HCT116 (cell line): Measurements from ENCODE around the gene ADGRG1. TPM values are rescaled to one million over a fixed set of nuclear protein-coding genes. Genes with fewer than 3 reads are reported as not detected.

ENCODE experiments used
- ATAC-seq: fragments of 200-7000 bp; cut with Tn5 transposase; 2 replicates; pipeline ENCODE4 v1.9.1; 2020; ENCODE audit warnings: mild to moderate bottlenecking, moderate library complexity
- BruUV-seq: library from RNA; stranded (reverse); fragments of 400-500 nt; replicated peaks from 2 replicates; lab custom pipeline; 2021; lab: Mats Ljungman, UMichigan
- CTCF ChIA-PET: fragments of 300-600 bp; sonication (Branson Sonifier 250); formaldehyde crosslinking; loops from one replicate; lab custom pipeline; 2021; ENCODE audit warnings: antibody characterized with exemption; lab: Charles Lee
- POLR2A ChIA-PET: fragments of 300-600, 350-600 bp; sonication (Branson Sonifier 250); formaldehyde crosslinking; loops from one replicate; lab custom pipeline; 2021; ENCODE audit warnings: antibody characterized with exemption; lab: Charles Lee
- RAD21 ChIA-PET, 2 experiments: fragments of 300-600 bp; sonication (Branson Sonifier 250); formaldehyde crosslinking; loops; one replicate each; lab custom pipeline; 2023; ENCODE audit warnings: low total read pairs in 2 of 2; ENCODE audit not compliant: uncharacterized antibody in 2 of 2, unreplicated experiment in 2 of 2, low non-redundant PET in 1 of 2; lab: Charles Lee
- DNase-seq: peaks from one replicate; pipeline ENCODE4 v3.0.0-alpha.2; 2010; ENCODE audit warnings: low read depth, low spot score
- H2AFZ ChIP-seq: fragments of 200-600 bp; shearing (Covaris generic), sonication (generic); 2 replicates; pipeline ENCODE4 v1.6.1; 2017; ENCODE audit warnings: low read depth, mixed run types, mixed read lengths, antibody characterized with exemption, low read length; ENCODE audit not compliant: poor library complexity, severe bottlenecking
- H3K27ac ChIP-seq: 2 replicates; pipeline ENCODE4 v1.5.1; 2012; ENCODE audit warnings: low read depth, low read length
- H3K27me3 ChIP-seq: fragments of 200-600 bp; sonication (generic); 2 replicates; pipeline ENCODE4 v1.6.1; 2016; ENCODE audit warnings: mixed run types, low read length, mixed read lengths; ENCODE audit not compliant: insufficient read depth
- H3K36me3 ChIP-seq, 2 experiments: fragments of 200-500 bp in 1 of 2; fragments of 200-600 bp in 1 of 2; sonication (Bioruptor generic) in 1 of 2; sonication (generic) in 1 of 2; 2 replicates each; pipeline versions ENCODE4 v1.5.1 to v1.6.1; 2014 to 2016; ENCODE audit warnings: low read length in 2 of 2, inconsistent platforms in 1 of 2, mixed read lengths in 1 of 2, mixed run types in 1 of 2; ENCODE audit not compliant: insufficient read depth in 2 of 2, control insufficient read depth in 1 of 2
- H3K4me1 ChIP-seq, 2 experiments: fragments of 200-600 bp in 1 of 2; sonication (generic) in 1 of 2; 2 replicates each; pipeline versions ENCODE4 v1.5.1 to v1.6.1; 2012 to 2017; ENCODE audit warnings: low read length in 2 of 2, inconsistent platforms in 1 of 2, mild to moderate bottlenecking in 1 of 2, mixed read lengths in 1 of 2, mixed run types in 1 of 2, moderate library complexity in 1 of 2; ENCODE audit not compliant: insufficient read depth in 2 of 2, control insufficient read depth in 1 of 2
- H3K4me2 ChIP-seq: fragments of 200-600 bp; sonication (generic); 2 replicates; pipeline ENCODE4 v1.6.1; 2017; ENCODE audit warnings: mixed run types, low read length, mixed read lengths
- H3K4me3 ChIP-seq, 2 experiments: fragments of 200-600 bp in 1 of 2; sonication (generic) in 1 of 2; replicated peaks in 1 of 2; 2 replicates each; pipeline ENCODE4 v1.5.1; 2011 to 2016; ENCODE audit warnings: low read length in 2 of 2, control low read depth in 1 of 2, low read depth in 1 of 2, mild to moderate bottlenecking in 1 of 2, mixed read lengths in 1 of 2, mixed run types in 1 of 2
- H3K79me2 ChIP-seq: fragments of 200-600 bp; sonication (generic); 2 replicates; pipeline ENCODE4 v1.6.1; 2017; ENCODE audit warnings: mild to moderate bottlenecking, mixed run types, low read length, moderate library complexity, mixed read lengths; ENCODE audit not compliant: insufficient read depth
- H3K9ac ChIP-seq: fragments of 200-600 bp; sonication (generic); 2 replicates; pipeline ENCODE4 v1.6.1; 2016; ENCODE audit warnings: low read length, mixed read lengths
- H3K9me2 ChIP-seq: fragments of 200-600 bp; sonication (generic), shearing (Covaris generic); 2 replicates; pipeline ENCODE4 v1.6.1; 2017; ENCODE audit warnings: mixed run types, mild to moderate bottlenecking, moderate library complexity; ENCODE audit not compliant: insufficient read depth
- H3K9me3 ChIP-seq, 2 experiments: fragments of 200-500 bp in 1 of 2; fragments of 200-600 bp in 1 of 2; sonication (Bioruptor generic) in 1 of 2; sonication (generic) in 1 of 2; 2 replicates each; pipeline ENCODE4 v1.6.1; 2014 to 2017; ENCODE audit warnings: low read length in 2 of 2, mixed read lengths in 2 of 2, inconsistent platforms in 1 of 2, low read depth in 1 of 2, mild to moderate bottlenecking in 1 of 2, mixed run types in 1 of 2, moderate library complexity in 1 of 2; ENCODE audit not compliant: control insufficient read depth in 1 of 2, insufficient read depth in 1 of 2
- H4K20me1 ChIP-seq: fragments of 200-600 bp; sonication (generic), shearing (Covaris generic); 2 replicates; pipeline ENCODE4 v1.6.1; 2017; ENCODE audit warnings: mixed run types, mild to moderate bottlenecking, moderate library complexity; ENCODE audit not compliant: insufficient read depth
- CBX3 ChIP-seq: IDR thresholded peaks from 2 replicates; pipeline ENCODE4 v1.6.1; 2012; ENCODE audit warnings: low read depth
- CEBPB ChIP-seq: IDR thresholded peaks from 2 replicates; pipeline ENCODE4 v1.6.1; 2012; ENCODE audit warnings: low read depth
- EZH2 ChIP-seq: fragments of 200-600 bp; sonication (generic); IDR thresholded peaks from 2 replicates; pipeline ENCODE4 v1.6.1; 2017; ENCODE audit warnings: antibody characterized with exemption, mixed run types
- FOSL1 ChIP-seq: IDR thresholded peaks from 2 replicates; pipeline ENCODE4 v1.6.1; 2012; ENCODE audit warnings: low read depth
- JUND ChIP-seq: IDR thresholded peaks from 2 replicates; pipeline ENCODE4 v1.6.1; 2012
- POLR2AphosphoS5 ChIP-seq: IDR thresholded peaks from 2 replicates; pipeline ENCODE4 v1.6.1; 2011; ENCODE audit warnings: mild to moderate bottlenecking, low read depth, low read length, moderate library complexity
- RAD21 ChIP-seq: IDR thresholded peaks from 2 replicates; pipeline ENCODE4 v1.6.1; 2012; ENCODE audit warnings: low read depth, mild to moderate bottlenecking
- SIN3A ChIP-seq: IDR thresholded peaks from 2 replicates; pipeline ENCODE4 v1.6.1; 2012; ENCODE audit warnings: low read depth
- SRF ChIP-seq: IDR thresholded peaks from 2 replicates; pipeline ENCODE4 v1.6.1; 2012; ENCODE audit warnings: low read depth
- YY1 ChIP-seq: IDR thresholded peaks from 2 replicates; pipeline ENCODE4 v1.6.1; 2011; ENCODE audit warnings: low read length, low read depth, moderate library complexity, mild to moderate bottlenecking; ENCODE audit not compliant: insufficient replicate concordance; ENCODE audit errors: extremely low read depth
- intact Hi-C: fragments of 100-400 bp; cut with micrococcal nuclease; formaldehyde crosslinking; loops from 2 replicates; pipeline ENCODE4 v1.10.0; 2022
- total RNA-seq: library from RNA; stranded (reverse); gene quantifications from one replicate; pipeline ENCODE4 v1.2.1, GENCODE V29; 2021; ENCODE audit not compliant: unreplicated experiment
- TF ChIP-seq, protein P1 (sequence below): IDR thresholded peaks from 2 replicates; pipeline ENCODE4 v1.6.1; 2012; ENCODE audit warnings: low read depth
- TF ChIP-seq, protein P2 (sequence below): IDR thresholded peaks from 2 replicates; pipeline ENCODE4 v1.6.1; 2012
- TF ChIP-seq, protein P3 (sequence below), 3 experiments: fragments of 200-600 bp in 1 of 3; sonication (generic) in 1 of 3; IDR thresholded peaks in 2 of 3; conservative IDR thresholded peaks in 1 of 3; 2 replicates each; pipeline ENCODE4 v1.5.1; 2012 to 2017; ENCODE audit warnings: low read depth in 2 of 3, low read length in 2 of 3, antibody characterized with exemption in 1 of 3, borderline replicate concordance in 1 of 3, control low read depth in 1 of 3, mild to moderate bottlenecking in 1 of 3, mixed read lengths in 1 of 3, mixed run types in 1 of 3, moderate library complexity in 1 of 3; ENCODE audit not compliant: insufficient read depth in 1 of 3

ADGRG1 gene
- total RNA-seq, 1 experiment from 2014 or later = 36.4 TPM

DNA sequence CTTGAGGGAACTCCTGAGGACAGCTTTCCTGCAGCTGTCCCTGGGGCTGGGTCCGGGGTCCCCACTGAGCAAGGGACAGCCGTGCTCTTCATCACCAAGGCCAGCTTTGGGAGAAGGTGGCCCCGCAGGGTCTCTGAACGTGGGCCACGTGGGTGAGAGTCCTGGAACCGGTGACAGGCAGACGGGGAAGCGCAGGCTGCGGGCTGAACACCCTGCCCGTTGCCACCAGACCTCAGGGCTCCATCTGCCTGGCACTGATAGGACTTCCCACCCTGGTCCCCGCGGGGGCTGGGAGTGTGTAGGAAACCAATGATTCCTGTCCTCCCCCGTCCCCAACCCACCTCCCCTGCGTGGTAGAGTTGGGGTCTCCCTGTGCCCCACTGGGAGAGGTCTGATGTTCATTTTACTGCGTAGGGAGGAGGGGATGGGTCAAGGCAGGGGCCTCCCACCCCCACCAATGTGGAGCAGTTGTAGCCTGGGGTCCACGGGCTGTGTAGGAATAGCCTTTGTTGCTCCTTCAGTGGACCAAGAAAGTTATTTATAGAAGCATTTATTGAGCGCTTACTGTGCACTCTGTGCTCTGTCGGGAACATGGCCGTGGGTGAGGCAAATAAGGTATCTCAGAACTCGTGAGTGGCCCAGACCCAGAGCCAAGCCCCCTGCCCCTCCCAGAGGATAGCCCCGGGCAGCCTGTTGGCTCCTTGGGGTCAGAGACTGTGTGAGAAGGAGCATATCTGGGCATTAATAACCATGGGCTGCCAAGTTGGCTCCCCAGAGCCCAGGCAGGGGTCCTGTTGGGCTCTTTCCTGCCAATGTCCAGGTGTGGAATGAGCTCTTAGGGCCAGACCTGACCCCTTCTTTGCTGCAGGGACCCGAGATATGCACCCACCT lies 1.3 kb downstream of the ADGRG1 start:
- no TSS peak for BruUV-seq
- Histone ChIP-seq H3K9me2 (no peaks in the 10 kb centered on the region), H3K9me3 (no peaks in the 10 kb centered on the region), H3K27ac (no peak overlapping the region), H3K4me2 (no peak overlapping the region), H4K20me1 (no peaks in the 10 kb centered on the region), H2AFZ (no peak overlapping the region), H3K9ac (no peak overlapping the region), H3K36me3 (no peaks in the 10 kb centered on the region), H3K79me2 (no peaks in the 10 kb centered on the region), H3K4me3 (no peak overlapping the region), H3K27me3 (no peaks in the 10 kb centered on the region), H3K4me1 (peaks cover 29 to 62% of the 10 kb centered on the region in 2 experiments)
- RAD21 ChIA-PET = interaction anchor here in 1 of 2 experiments (0.6 kb wide), 1 partner anchor 163 kb away, joined by 5 read pairs; no protein-coding TSS in a partner anchor
- ATAC-seq = no peak
- no peak for DNase-seq
- TF ChIP-seq RAD21 = no peak
- no peak for TF ChIP-seq SIN3A
- TF ChIP-seq POLR2AphosphoS5 = no peak
- TF ChIP-seq, protein P1, sequence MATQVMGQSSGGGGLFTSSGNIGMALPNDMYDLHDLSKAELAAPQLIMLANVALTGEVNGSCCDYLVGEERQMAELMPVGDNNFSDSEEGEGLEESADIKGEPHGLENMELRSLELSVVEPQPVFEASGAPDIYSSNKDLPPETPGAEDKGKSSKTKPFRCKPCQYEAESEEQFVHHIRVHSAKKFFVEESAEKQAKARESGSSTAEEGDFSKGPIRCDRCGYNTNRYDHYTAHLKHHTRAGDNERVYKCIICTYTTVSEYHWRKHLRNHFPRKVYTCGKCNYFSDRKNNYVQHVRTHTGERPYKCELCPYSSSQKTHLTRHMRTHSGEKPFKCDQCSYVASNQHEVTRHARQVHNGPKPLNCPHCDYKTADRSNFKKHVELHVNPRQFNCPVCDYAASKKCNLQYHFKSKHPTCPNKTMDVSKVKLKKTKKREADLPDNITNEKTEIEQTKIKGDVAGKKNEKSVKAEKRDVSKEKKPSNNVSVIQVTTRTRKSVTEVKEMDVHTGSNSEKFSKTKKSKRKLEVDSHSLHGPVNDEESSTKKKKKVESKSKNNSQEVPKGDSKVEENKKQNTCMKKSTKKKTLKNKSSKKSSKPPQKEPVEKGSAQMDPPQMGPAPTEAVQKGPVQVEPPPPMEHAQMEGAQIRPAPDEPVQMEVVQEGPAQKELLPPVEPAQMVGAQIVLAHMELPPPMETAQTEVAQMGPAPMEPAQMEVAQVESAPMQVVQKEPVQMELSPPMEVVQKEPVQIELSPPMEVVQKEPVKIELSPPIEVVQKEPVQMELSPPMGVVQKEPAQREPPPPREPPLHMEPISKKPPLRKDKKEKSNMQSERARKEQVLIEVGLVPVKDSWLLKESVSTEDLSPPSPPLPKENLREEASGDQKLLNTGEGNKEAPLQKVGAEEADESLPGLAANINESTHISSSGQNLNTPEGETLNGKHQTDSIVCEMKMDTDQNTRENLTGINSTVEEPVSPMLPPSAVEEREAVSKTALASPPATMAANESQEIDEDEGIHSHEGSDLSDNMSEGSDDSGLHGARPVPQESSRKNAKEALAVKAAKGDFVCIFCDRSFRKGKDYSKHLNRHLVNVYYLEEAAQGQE = no peak
- no peak for TF ChIP-seq FOSL1
- TF ChIP-seq SRF = no peak
- TF ChIP-seq YY1 = no peak
- TF ChIP-seq, protein P2, sequence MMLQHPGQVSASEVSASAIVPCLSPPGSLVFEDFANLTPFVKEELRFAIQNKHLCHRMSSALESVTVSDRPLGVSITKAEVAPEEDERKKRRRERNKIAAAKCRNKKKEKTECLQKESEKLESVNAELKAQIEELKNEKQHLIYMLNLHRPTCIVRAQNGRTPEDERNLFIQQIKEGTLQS = no peak
- TF ChIP-seq JUND = no peak
- TF ChIP-seq, protein P3, sequence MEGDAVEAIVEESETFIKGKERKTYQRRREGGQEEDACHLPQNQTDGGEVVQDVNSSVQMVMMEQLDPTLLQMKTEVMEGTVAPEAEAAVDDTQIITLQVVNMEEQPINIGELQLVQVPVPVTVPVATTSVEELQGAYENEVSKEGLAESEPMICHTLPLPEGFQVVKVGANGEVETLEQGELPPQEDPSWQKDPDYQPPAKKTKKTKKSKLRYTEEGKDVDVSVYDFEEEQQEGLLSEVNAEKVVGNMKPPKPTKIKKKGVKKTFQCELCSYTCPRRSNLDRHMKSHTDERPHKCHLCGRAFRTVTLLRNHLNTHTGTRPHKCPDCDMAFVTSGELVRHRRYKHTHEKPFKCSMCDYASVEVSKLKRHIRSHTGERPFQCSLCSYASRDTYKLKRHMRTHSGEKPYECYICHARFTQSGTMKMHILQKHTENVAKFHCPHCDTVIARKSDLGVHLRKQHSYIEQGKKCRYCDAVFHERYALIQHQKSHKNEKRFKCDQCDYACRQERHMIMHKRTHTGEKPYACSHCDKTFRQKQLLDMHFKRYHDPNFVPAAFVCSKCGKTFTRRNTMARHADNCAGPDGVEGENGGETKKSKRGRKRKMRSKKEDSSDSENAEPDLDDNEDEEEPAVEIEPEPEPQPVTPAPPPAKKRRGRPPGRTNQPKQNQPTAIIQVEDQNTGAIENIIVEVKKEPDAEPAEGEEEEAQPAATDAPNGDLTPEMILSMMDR (IDR thresholded peaks at IDR 0.05 in 2 of 3, conservative IDR thresholded peaks at IDR 0.05 in 1 of 3; ENCODE audit: borderline replicate concordance in 1 of 3, insufficient read depth in 1 of 3, low read depth in 2 of 3, low read length in 2 of 3) = no peak
- TF ChIP-seq CEBPB = no peak
- no peak for TF ChIP-seq CBX3
- TF ChIP-seq EZH2 = no peak
- intact Hi-C loops = no loop called here
- CTCF ChIA-PET = no interaction called here
- POLR2A ChIA-PET = no interaction called here
